Activated CD8-positive, alpha-beta memory T cell treated with anti-CD3 and anti-CD28 coated beads, Interleukin-2, amount 10 ng/mL, durations not matched to agents 7 days and 5 days (primary cell): Measurements from ENCODE around the gene TMBIM6. TPM values are rescaled to one million over a fixed set of nuclear protein-coding genes. Genes with fewer than 3 reads are reported as not detected.
"Not testable (repeated sequence)": the region's sequence is repeated elsewhere in the genome, so short reads cannot be mapped to it uniquely, and the experiment has no call there.

Source experiments
- ATAC-seq: fragments of 150-1000 bp; cut with Tn5 transposase; one replicate; pipeline ENCODE4 v1.10.0; 2021; ENCODE audit warnings: moderate library complexity
- CTCF ChIA-PET: fragments of 350-600 bp; sonication (Branson Sonifier 250); formaldehyde crosslinking; loops from one replicate; lab custom pipeline; 2021; ENCODE audit warnings: antibody characterized with exemption; lab: Charles Lee
- DNase-seq: peaks from one replicate; pipeline ENCODE4 v3.0.0-alpha.2; 2020
- H3K27ac Mint-ChIP-seq: one replicate; pipeline ENCODE4 v1.8.0; 2021; ENCODE audit warnings: mild to moderate bottlenecking, mixed read lengths
- H3K27me3 Mint-ChIP-seq: one replicate; pipeline ENCODE4 v1.8.0; 2021; ENCODE audit warnings: mixed read lengths
- H3K36me3 Mint-ChIP-seq: one replicate; pipeline ENCODE4 v1.8.0; 2021; ENCODE audit warnings: mild to moderate bottlenecking, mixed read lengths
- H3K4me1 Mint-ChIP-seq: one replicate; pipeline ENCODE4 v1.8.0; 2021; ENCODE audit warnings: mixed read lengths
- H3K4me3 Mint-ChIP-seq: one replicate; pipeline ENCODE4 v1.8.0; 2021; ENCODE audit warnings: mild to moderate bottlenecking, moderate library complexity, mixed read lengths
- H3K9me3 Mint-ChIP-seq: one replicate; pipeline ENCODE4 v1.8.0; 2022; ENCODE audit warnings: low read depth, mixed read lengths
- total RNA-seq, 2 experiments: library from RNA; stranded (reverse); gene quantifications; one replicate each; pipeline ENCODE4 v1.2.3, GENCODE V29; 2021

The TMBIM6 gene
- total RNA-seq, 2 experiments from 2014 or later = 396 to 524 TPM

GRCh38 chr12:49738721-49739120, 2.6 kb upstream of the TMBIM6 start:
- H3K27ac Mint-ChIP-seq, ATAC-seq, DNase-seq, H3K4me3 Mint-ChIP-seq, H3K9me3 Mint-ChIP-seq, H3K27me3 Mint-ChIP-seq: not testable (repeated sequence)
- Mint-ChIP-seq H3K36me3 (peaks cover 19% of the 10 kb centered on the region), H3K4me1 (peaks cover 32% of the 10 kb centered on the region)
- CTCF ChIA-PET = interaction anchor here (1.7 kb wide), 1 partner anchor 39 kb away, joined by 6 read pairs; no protein-coding TSS in a partner anchor

GRCh38 chr12:49740277-49740676, 1.1 kb upstream of the TMBIM6 start:
- not testable (repeated sequence) for H3K4me3 Mint-ChIP-seq, DNase-seq, H3K27ac Mint-ChIP-seq, ATAC-seq, H3K27me3 Mint-ChIP-seq, H3K9me3 Mint-ChIP-seq
- peaks cover 32% of the 10 kb centered on the region for H3K36me3 Mint-ChIP-seq
- H3K4me1 Mint-ChIP-seq = peaks cover 39% of the 10 kb centered on the region
- CTCF ChIA-PET = interaction anchor here (0.9 to 3.2 kb wide), 24 partner anchors 10 to 373 kb away, joined by 3 to 81 read pairs (median 6); partner anchors contain the start of genes NCKAP5L, PRPF40B and SPATS2

- peaks cover 39% of the 10 kb centered on the region for H3K36me3 Mint-ChIP-seq
- ATAC-seq = peak; percentile 74
- peaks cover 52% of the 10 kb centered on the region for H3K4me1 Mint-ChIP-seq
- no peaks in the 10 kb centered on the region for H3K9me3 Mint-ChIP-seq
- DNase-seq = peak; percentile 96
- peak overlapping the region; percentile 98 for H3K4me3 Mint-ChIP-seq
- no peaks in the 10 kb centered on the region for H3K27me3 Mint-ChIP-seq
- CTCF ChIA-PET = interaction anchor here (0.5 to 3.2 kb wide), 63 partner anchors 8 to 394 kb away, joined by 3 to 81 read pairs (median 4); partner anchors contain the start of genes BCDIN3D, NCKAP5L, PRPF40B and RACGAP1
- peak overlapping the region; percentile 100 for H3K27ac Mint-ChIP-seq
These were observed 694 bp downstream of the TMBIM6 start for GRCh38 chr12:49741882-49742620.

GRCh38 chr12:49744363-49744885, 3.1 kb downstream of the TMBIM6 start:
- Mint-ChIP-seq H3K4me1 (peaks cover 70% of the 10 kb centered on the region), H3K27ac (peak overlapping the region; percentile 76), H3K4me3 (peak overlapping the region; percentile 26), H3K9me3 (no peaks in the 10 kb centered on the region), H3K36me3 (peaks cover 46% of the 10 kb centered on the region), H3K27me3 (no peaks in the 10 kb centered on the region)
- CTCF ChIA-PET = interaction anchor here (0.6 to 4.6 kb wide), 8 partner anchors 9 to 115 kb away, joined by 3 to 18 read pairs (median 4); no protein-coding TSS in a partner anchor
- no peak for ATAC-seq
- DNase-seq = no peak

GRCh38 chr12:49748306-49748705, 6.9 kb downstream of the TMBIM6 start:
- Mint-ChIP-seq H3K36me3 (peaks cover 57% of the 10 kb centered on the region), H3K27ac (peak overlapping the region; percentile 84)

GRCh38 chr12:49748800-49749199, 7.4 kb downstream of the TMBIM6 start:
- H3K4me1 Mint-ChIP-seq = peaks cover 86% of the 10 kb centered on the region
- no peaks in the 10 kb centered on the region for H3K27me3 Mint-ChIP-seq
- peak overlapping the region; percentile 94 for H3K27ac Mint-ChIP-seq

More at GRCh38 chr12:49748306-49748705, 6.9 kb downstream of the TMBIM6 start:
- no peak for ATAC-seq
- DNase-seq = no peak
- CTCF ChIA-PET = interaction anchor here (0.8 to 3.7 kb wide), 6 partner anchors 10 to 364 kb away, joined by 3 to 22 read pairs (median 4); partner anchors contain the start of gene COX14
- Mint-ChIP-seq H3K4me1 (peaks cover 86% of the 10 kb centered on the region), H3K4me3 (peak overlapping the region; percentile 22), H3K27me3 (no peaks in the 10 kb centered on the region), H3K9me3 (no peaks in the 10 kb centered on the region)

GRCh38 chr12:49750027-49750995, 9.0 kb downstream of the TMBIM6 start:
- Mint-ChIP-seq H3K36me3 (peaks cover 58% of the 10 kb centered on the region), H3K4me3 (peak overlapping the region; percentile 57), H3K27me3 (no peaks in the 10 kb centered on the region), H3K9me3 (no peaks in the 10 kb centered on the region), H3K4me1 (peaks cover 78% of the 10 kb centered on the region), H3K27ac (peak overlapping the region; percentile 94)
- peak; percentile 79 for DNase-seq
- CTCF ChIA-PET = interaction anchor here (1.4 to 3.7 kb wide), 6 partner anchors 8 to 195 kb away, joined by 3 to 22 read pairs (median 5); partner anchors contain the start of gene TMBIM6
- ATAC-seq = peak; percentile 85

More at GRCh38 chr12:49748800-49749199, 7.4 kb downstream of the TMBIM6 start:
- Mint-ChIP-seq H3K36me3 (peaks cover 58% of the 10 kb centered on the region), H3K4me3 (peak overlapping the region; percentile 57), H3K9me3 (no peaks in the 10 kb centered on the region)
- CTCF ChIA-PET = interaction anchor here (0.8 to 3.7 kb wide), 9 partner anchors 8 to 363 kb away, joined by 3 to 22 read pairs (median 4); partner anchors contain the start of genes COX14 and TMBIM6
- ATAC-seq (no peak), DNase-seq (no peak)

- Mint-ChIP-seq H3K9me3 (no peaks in the 10 kb centered on the region), H3K4me1 (peaks cover 75% of the 10 kb centered on the region), H3K36me3 (peaks cover 64% of the 10 kb centered on the region), H3K4me3 (peak overlapping the region; percentile 57), H3K27ac (peak overlapping the region; percentile 94), H3K27me3 (no peaks in the 10 kb centered on the region)
- CTCF ChIA-PET = interaction anchor here (1.4 to 3.7 kb wide), 5 partner anchors 10 to 195 kb away, joined by 3 to 22 read pairs (median 13); partner anchors contain the start of gene TMBIM6
- DNase-seq (no peak), ATAC-seq (no peak)
These were observed 9.6 kb downstream of the TMBIM6 start for GRCh38 chr12:49750996-49751393.

- ATAC-seq (peak; percentile 14), DNase-seq (no peak)
- Mint-ChIP-seq H3K4me3 (no peak overlapping the region), H3K36me3 (peaks cover 67% of the 10 kb centered on the region), H3K27ac (peak overlapping the region; percentile 85), H3K9me3 (no peaks in the 10 kb centered on the region), H3K27me3 (no peaks in the 10 kb centered on the region), H3K4me1 (peaks cover 51% of the 10 kb centered on the region)
- CTCF ChIA-PET = interaction anchor here (0.7 to 4.9 kb wide), 26 partner anchors 9 to 294 kb away, joined by 3 to 81 read pairs (median 4); partner anchors contain the start of genes BCDIN3D, NCKAP5L and TMBIM6
These were observed 20.5 kb downstream of the TMBIM6 start for GRCh38 chr12:49761677-49762467.

GRCh38 chr12:49762468-49762847, 21.1 kb downstream of the TMBIM6 start:
- Mint-ChIP-seq H3K4me3 (no peak overlapping the region), H3K9me3 (no peaks in the 10 kb centered on the region), H3K36me3 (peaks cover 61% of the 10 kb centered on the region), H3K4me1 (peaks cover 51% of the 10 kb centered on the region), H3K27me3 (no peaks in the 10 kb centered on the region), H3K27ac (peak overlapping the region; percentile 85)
- ATAC-seq = peak; percentile 41
- DNase-seq = peak; percentile 64
- CTCF ChIA-PET = interaction anchor here (0.7 to 4.9 kb wide), 26 partner anchors 9 to 294 kb away, joined by 3 to 81 read pairs (median 4); partner anchors contain the start of genes BCDIN3D, NCKAP5L and TMBIM6

- Mint-ChIP-seq H3K4me1 (peaks cover 52% of the 10 kb centered on the region), H3K4me3 (peak overlapping the region; percentile 17), H3K9me3 (no peaks in the 10 kb centered on the region), H3K27ac (peak overlapping the region; percentile 85), H3K36me3 (peaks cover 55% of the 10 kb centered on the region), H3K27me3 (no peaks in the 10 kb centered on the region)
- CTCF ChIA-PET = interaction anchor here (0.7 to 4.9 kb wide), 23 partner anchors 10 to 293 kb away, joined by 3 to 81 read pairs (median 4); partner anchors contain the start of genes BCDIN3D, NCKAP5L and TMBIM6
- ATAC-seq = peak; percentile 74
- DNase-seq = peak; percentile 88
These were observed 21.7 kb downstream of the TMBIM6 start for GRCh38 chr12:49763006-49763591.
